ENCODE measurements around the gene SERTAD4.
A peak's percentile ranks its signal among the peaks of the same experiment; 100 is the strongest.
"Not testable (repeated sequence)": the region's sequence is repeated elsewhere in the genome, so short reads cannot be mapped to it uniquely, and the experiment has no call there.

SERTAD4 gene

GRCh38 chr1:210262167-210262896 lies 29.7 kb downstream of the SERTAD4 start:
- FAIRE-seq, result no peak

GRCh38 chr1:210262897-210263272 lies 30.3 kb downstream of the SERTAD4 start:
- no peak for FAIRE-seq

GRCh38 chr1:210263963-210264362 lies 31.4 kb downstream of the SERTAD4 start:
- no peak for FAIRE-seq

- no peak for FAIRE-seq
These were observed 32.1 kb downstream of the SERTAD4 start for GRCh38 chr1:210264496-210265380.

GRCh38 chr1:210265392-210265955 lies 32.9 kb downstream of the SERTAD4 start:
- not testable (repeated sequence) for FAIRE-seq

GRCh38 chr1:210269981-210270380 lies 37.4 kb downstream of the SERTAD4 start:
- no peak for FAIRE-seq

GRCh38 chr1:210272666-210273065 lies 40.1 kb downstream of the SERTAD4 start:
- FAIRE-seq, result no peak

GRCh38 chr1:210280221-210280620 lies 47.6 kb downstream of the SERTAD4 start:
- FAIRE-seq, result no peak

- no peak for FAIRE-seq
These were observed 55.5 kb downstream of the SERTAD4 start for GRCh38 chr1:210288116-210288515.

- FAIRE-seq, result no peak
These were observed 56.7 kb downstream of the SERTAD4 start for GRCh38 chr1:210289248-210289647.

- no peak for FAIRE-seq
These were observed 58.6 kb downstream of the SERTAD4 start for GRCh38 chr1:210291081-210291764.

- no peak for FAIRE-seq
These were observed 59.2 kb downstream of the SERTAD4 start for GRCh38 chr1:210291786-210292230.

GRCh38 chr1:210292231-210292871 lies 59.8 kb downstream of the SERTAD4 start:
- FAIRE-seq, result no peak

GRCh38 chr1:210293171-210293607 lies 60.6 kb downstream of the SERTAD4 start:
- no peak for FAIRE-seq

GRCh38 chr1:210294999-210295745 lies 62.6 kb downstream of the SERTAD4 start:
- FAIRE-seq, result peak; percentile 66
